ENCODE measurements around the gene XXYLT1. TPM values are rescaled to one million over a fixed set of nuclear protein-coding genes. Genes with fewer than 3 reads are reported as not detected.

XXYLT1 gene
- total RNA-seq, 2 experiments from 2014 or later, result 17.2 to 19.6 TPM

- H3K4me1 ChIP-seq (ENCODE audit: insufficient read depth, low read length, poor library complexity, severe bottlenecking), result peaks cover 78% of the 10 kb centered on the region
- H3K79me2 ChIP-seq (ENCODE audit: insufficient read depth, low read depth, low read length), result 0 out of 2 replicates have a peak, but pooled peaks cover 5% of the 10 kb centered on the region
- TSS peak; percentile 22 for BruUV-seq (replicated peaks)
- H3K4me3 ChIP-seq (ENCODE audit: low read depth, low read length, poor library complexity, severe bottlenecking), result peak overlapping the region; percentile 19
- TF ChIP-seq EZH2phosphoT487 (IDR thresholded peaks at IDR 0.05; ENCODE audit: borderline replicate concordance, low read depth, low read length), result no peak
- TF ChIP-seq, protein P1, sequence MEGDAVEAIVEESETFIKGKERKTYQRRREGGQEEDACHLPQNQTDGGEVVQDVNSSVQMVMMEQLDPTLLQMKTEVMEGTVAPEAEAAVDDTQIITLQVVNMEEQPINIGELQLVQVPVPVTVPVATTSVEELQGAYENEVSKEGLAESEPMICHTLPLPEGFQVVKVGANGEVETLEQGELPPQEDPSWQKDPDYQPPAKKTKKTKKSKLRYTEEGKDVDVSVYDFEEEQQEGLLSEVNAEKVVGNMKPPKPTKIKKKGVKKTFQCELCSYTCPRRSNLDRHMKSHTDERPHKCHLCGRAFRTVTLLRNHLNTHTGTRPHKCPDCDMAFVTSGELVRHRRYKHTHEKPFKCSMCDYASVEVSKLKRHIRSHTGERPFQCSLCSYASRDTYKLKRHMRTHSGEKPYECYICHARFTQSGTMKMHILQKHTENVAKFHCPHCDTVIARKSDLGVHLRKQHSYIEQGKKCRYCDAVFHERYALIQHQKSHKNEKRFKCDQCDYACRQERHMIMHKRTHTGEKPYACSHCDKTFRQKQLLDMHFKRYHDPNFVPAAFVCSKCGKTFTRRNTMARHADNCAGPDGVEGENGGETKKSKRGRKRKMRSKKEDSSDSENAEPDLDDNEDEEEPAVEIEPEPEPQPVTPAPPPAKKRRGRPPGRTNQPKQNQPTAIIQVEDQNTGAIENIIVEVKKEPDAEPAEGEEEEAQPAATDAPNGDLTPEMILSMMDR (conservative IDR thresholded peaks at IDR 0.05; ENCODE audit: low read length), result no peak
- H3K9me3 ChIP-seq (ENCODE audit: low read length), result no peaks in the 10 kb centered on the region
- H3K9me2 ChIP-seq (ENCODE audit: insufficient read depth, low read length), result no peaks in the 10 kb centered on the region
- intact Hi-C loops (cut with micrococcal nuclease; ENCODE audit: unreplicated experiment), result loop anchor here (10.0 kb wide), 1 partner anchor 669 kb away; the partner anchor contains the start of gene ATP13A3
- peak overlapping the region; percentile 70 for H3K4me2 ChIP-seq (ENCODE audit: low read length)
- DNase-seq (ENCODE audit: low spot score), result no peak
- no peaks in the 10 kb centered on the region for H4K20me1 ChIP-seq (ENCODE audit: insufficient read depth, low read length)
- peak overlapping the region; percentile 95 for H3K27ac ChIP-seq (ENCODE audit: low read depth, low read length, poor library complexity, severe bottlenecking)
- ChIA-PET CTCF (ENCODE audit: unreplicated experiment) (interaction anchor here (1.0 kb wide), 1 partner anchor 32 kb away, joined by 3 read pairs; no protein-coding TSS in a partner anchor), POLR2A (interaction anchor here (0.9 to 1.6 kb wide), 5 partner anchors 20 to 365 kb away, joined by 3 to 9 read pairs (median 3); no protein-coding TSS in a partner anchor)
- peak overlapping the region; percentile 52; the same call in 1 of the 2 replicates for H2AFZ ChIP-seq (ENCODE audit: low read length)
- H3K36me3 ChIP-seq (ENCODE audit: insufficient read depth, low read length), result peaks cover 7% of the 10 kb centered on the region; the same call in 1 of the 2 replicates
Observed at GRCh38 chr3:195154111-195154791, 116.7 kb downstream of the XXYLT1 start.

DNA sequence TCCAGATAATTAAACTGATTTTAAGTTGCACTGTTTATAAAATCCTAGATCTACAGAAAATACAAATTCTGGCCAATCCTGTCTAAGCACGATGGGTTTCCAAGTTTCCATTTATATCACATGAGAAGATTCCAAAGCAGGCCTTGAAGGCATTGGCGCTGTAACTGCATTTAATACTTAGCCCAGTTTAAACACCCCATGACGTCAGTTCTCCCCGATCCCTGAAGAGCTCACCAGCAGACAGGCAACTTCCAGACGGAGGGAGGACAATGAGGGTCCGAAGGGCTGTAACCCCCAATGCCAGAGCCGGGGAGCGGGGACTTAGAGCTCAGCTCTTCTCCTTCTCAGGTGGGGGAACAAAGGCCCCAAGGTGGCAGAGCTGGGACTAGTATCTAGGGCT, 117.3 kb downstream of the XXYLT1 start:
- CTCF ChIA-PET (ENCODE audit: unreplicated experiment), result no interaction called here
- H2AFZ ChIP-seq (ENCODE audit: low read length), result no peak overlapping the region
- BruUV-seq (replicated peaks), result no TSS peak
- 0 out of 2 replicates have a peak, but pooled peaks cover 8% of the 10 kb centered on the region for H3K79me2 ChIP-seq (ENCODE audit: insufficient read depth, low read depth, low read length)
- no peak overlapping the region for H3K4me3 ChIP-seq (ENCODE audit: low read depth, low read length, poor library complexity, severe bottlenecking)
- intact Hi-C loops (cut with micrococcal nuclease; ENCODE audit: unreplicated experiment), result loop anchor here (10.0 kb wide), 1 partner anchor 669 kb away; the partner anchor contains the start of gene ATP13A3
- POLR2A ChIA-PET, result interaction anchor here (1.1 to 1.5 kb wide), 2 partner anchors 21 to 137 kb away, joined by 3 read pairs; no protein-coding TSS in a partner anchor
- peaks cover 78% of the 10 kb centered on the region for H3K4me1 ChIP-seq (ENCODE audit: insufficient read depth, low read length, poor library complexity, severe bottlenecking)
- DNase-seq (ENCODE audit: low spot score), result no peak
- no peaks in the 10 kb centered on the region for H4K20me1 ChIP-seq (ENCODE audit: insufficient read depth, low read length)
- peak overlapping the region; percentile 95 for H3K27ac ChIP-seq (ENCODE audit: low read depth, low read length, poor library complexity, severe bottlenecking)
- H3K36me3 ChIP-seq (ENCODE audit: insufficient read depth, low read length), result peaks cover 7% of the 10 kb centered on the region; the same call in 1 of the 2 replicates
- H3K9me2 ChIP-seq (ENCODE audit: insufficient read depth, low read length), result no peaks in the 10 kb centered on the region
- TF ChIP-seq, protein P1 (conservative IDR thresholded peaks at IDR 0.05; ENCODE audit: low read length), result no peak
- TF ChIP-seq EZH2phosphoT487 (IDR thresholded peaks at IDR 0.05; ENCODE audit: borderline replicate concordance, low read depth, low read length), result no peak
- no peaks in the 10 kb centered on the region for H3K9me3 ChIP-seq (ENCODE audit: low read length)
- no peak overlapping the region for H3K4me2 ChIP-seq (ENCODE audit: low read length)

All from OCI-LY7 (cell line).